Kidney (tissue), 14 donors: ENCODE measurements around the gene PPT2. TPM values are rescaled to one million over a fixed set of nuclear protein-coding genes. Genes with fewer than 3 reads are reported as not detected.
A peak's percentile ranks its signal among the peaks of the same experiment; 100 is the strongest.

Source experiments
- DNase-seq, 5 donors: peaks; one replicate each; pipeline ENCODE4 v3.0.0-alpha.2; 2013 to 2020
- FAIRE-seq: peaks from 2 replicates; lab custom pipeline; 2012; peaks lifted over from hg19 to GRCh38; lab: Jason Lieb, UNC
- H3K27ac ChIP-seq, 2 donors: one replicate each; pipeline ENCODE4 v1.7.0; 2013; ENCODE audit warnings: low read depth in 2 of 2, low read length in 2 of 2, inconsistent platforms in 1 of 2
- H3K27me3 ChIP-seq: one replicate; pipeline ENCODE4 v1.7.1; 2013; ENCODE audit warnings: low read length, inconsistent platforms; ENCODE audit not compliant: control insufficient read depth, insufficient read depth
- H3K36me3 ChIP-seq, 3 donors: one replicate each; pipeline versions ENCODE4 v1.7.0 to v1.7.1; 2013; ENCODE audit warnings: low read length in 3 of 3, control low read depth in 1 of 3, inconsistent platforms in 1 of 3; ENCODE audit not compliant: insufficient read depth in 3 of 3, control insufficient read depth in 2 of 3
- H3K4me1 ChIP-seq, 3 donors: one replicate each; pipeline versions ENCODE4 v1.7.0 to v1.7.1; 2013; ENCODE audit warnings: low read length in 3 of 3, inconsistent platforms in 1 of 3, low read depth in 1 of 3; ENCODE audit not compliant: control insufficient read depth in 2 of 3, insufficient read depth in 2 of 3
- H3K4me3 ChIP-seq, 3 donors: one replicate each; pipeline versions ENCODE4 v1.7.0 to v1.8.1; 2013; ENCODE audit warnings: low read length in 3 of 3, control low read depth in 1 of 3, inconsistent platforms in 1 of 3
- H3K9ac ChIP-seq, 3 donors: one replicate each; pipeline versions ENCODE4 v1.7.0 to v1.7.1; 2013; ENCODE audit warnings: low read length in 3 of 3, control low read depth in 1 of 3, inconsistent platforms in 1 of 3
- H3K9me3 ChIP-seq, 3 donors: one replicate each; pipeline versions ENCODE4 v1.7.0 to v1.7.1; 2013; ENCODE audit warnings: low read length in 3 of 3, control low read depth in 1 of 3, inconsistent platforms in 1 of 3; ENCODE audit not compliant: control insufficient read depth in 2 of 3, insufficient read depth in 1 of 3
- CTCF ChIP-seq: IDR thresholded peaks from 3 replicates; pipeline ENCODE4 v1.5.1; 2012; ENCODE audit warnings: mild to moderate bottlenecking, moderate library complexity, borderline replicate concordance; ENCODE audit not compliant: insufficient read depth; ENCODE audit errors: extremely low read depth
- intact Hi-C: fragments of 100-400 bp; cut with DNase I; formaldehyde crosslinking; loops from one replicate; pipeline ENCODE4 v1.11.1; 2022
- polyA plus RNA-seq: library from polyadenylated mRNA; stranded (reverse); fragments of 350-450 nt; fragmentation: Illumina TruSeq; extraction: RNeasy Lipid Tissue Mini Kit (QIAGEN cat#74804); gene quantifications from one replicate; pipeline ENCODE4 v1.2.3, GENCODE V29; 2014; ENCODE audit warnings: low read depth, low replicate concordance; ENCODE audit not compliant: insufficient read depth
- total RNA-seq: library from RNA; stranded (reverse); fragmentation: NEBNext Ultra II Directional; extraction: Animal tissue kit (Norgen Biotek cat#: 25700); gene quantifications from one replicate; pipeline ENCODE4 v1.2.1, GENCODE V29; 2021
- donor health status: control.
- donor health status: control.
- donor health status: control.
- donor health status: control.
- donor health status: control.
- donor health status: DM: yes; HTN: yes; CAD: no.
- donor health status: Normal renal cell carcinoma (clear cell type).

Gene PPT2
- total and polyA plus RNA-seq, 2 donors from 2014 or later: 20.3 to 23.0 TPM

GRCh38 chr6:32149932-32150870, 3.7 kb upstream of the PPT2 start:
- H3K9ac ChIP-seq: no peak overlapping the region
- no peak for TF ChIP-seq CTCF
- H3K4me3 ChIP-seq: no peak overlapping the region
- H3K9me3 ChIP-seq: no peaks in the 10 kb centered on the region
- DNase-seq: peak in 4 of 5 donors; percentile 18 to 73 (median 30)
- H3K4me1 ChIP-seq: peaks cover 4 to 15% (median 13%) of the 10 kb centered on the region in 3 donors
- intact Hi-C loops: no loop called here
- FAIRE-seq: no peak
- no peak overlapping the region for H3K27ac ChIP-seq
- no peaks in the 10 kb centered on the region for H3K27me3 ChIP-seq
- H3K36me3 ChIP-seq: no peaks in the 10 kb centered on the region

GRCh38 chr6:32151181-32151862, 2.6 kb upstream of the PPT2 start:
- Histone ChIP-seq H3K36me3 (peaks cover 0 to 6% (median 3%) of the 10 kb centered on the region in 3 donors), H3K27me3 (no peaks in the 10 kb centered on the region), H3K4me1 (peaks cover 4 to 20% (median 13%) of the 10 kb centered on the region in 3 donors), H3K9ac (peak overlapping the region in 1 of 3 donors; percentile 1), H3K9me3 (no peaks in the 10 kb centered on the region), H3K27ac (no peak overlapping the region), H3K4me3 (peak overlapping the region; percentile 34 to 55 (median 36))
- intact Hi-C loops: no loop called here
- peak in 2 of 5 donors; percentile 52 to 69 for DNase-seq
- no peak for FAIRE-seq
- no peak for TF ChIP-seq CTCF

- DNase-seq (peak in 3 of 5 donors; percentile 37 to 76 (median 46)), FAIRE-seq (no peak)
- peak within 1 kb of the TSS; percentile 36 to 99 (median 96) for H3K4me3 ChIP-seq
- intact Hi-C loops: no loop called here
- H3K27me3 ChIP-seq: no peaks in the 10 kb centered on the region
- peak within 1 kb of the TSS in 2 of 3 donors; percentile 37 to 82 for H3K9ac ChIP-seq
- no peak for TF ChIP-seq CTCF
- H3K27ac ChIP-seq: no peak within 1 kb of the TSS
- H3K9me3 ChIP-seq: no peaks in the 10 kb centered on the region
- H3K4me1 ChIP-seq: peaks cover 4 to 20% (median 13%) of the 10 kb centered on the region in 3 donors
- H3K36me3 ChIP-seq: peaks cover 0 to 13% (median 4%) of the 10 kb centered on the region in 3 donors
These were observed 1.8 kb upstream of the PPT2 start, which contains the start of gene PRRT1 for GRCh38 chr6:32151863-32152768. TSS of gene PRRT1 (minus strand) at chr6:32151939. CDS start at chr6:32151827, 112 bp downstream.
